Loucy (cell line): Measurements from ENCODE around the gene ZMYM3.

Experiments
- H2AFZ ChIP-seq: fragments of 200-600 bp; sonication (generic); 2 replicates; pipeline ENCODE4 v1.6.0; 2016; ENCODE audit warnings: antibody characterized with exemption, mild to moderate bottlenecking, low read length, moderate library complexity
- H3F3A ChIP-seq: fragments of 200-600 bp; 2 replicates; pipeline ENCODE4 v1.6.0; 2016; ENCODE audit warnings: antibody characterized with exemption, low read depth, mild to moderate bottlenecking
- H3K27me3 ChIP-seq: fragments of 200-600 bp; sonication (generic); 2 replicates; pipeline ENCODE4 v1.6.1; 2014; ENCODE audit warnings: low read length, mild to moderate bottlenecking; ENCODE audit not compliant: insufficient read depth, poor library complexity, severe bottlenecking
- H3K36me3 ChIP-seq: fragments of 200-600 bp; sonication (generic); 2 replicates; pipeline ENCODE4 v1.6.1; 2016; ENCODE audit warnings: low read length; ENCODE audit not compliant: insufficient read depth
- H3K4me1 ChIP-seq: fragments of 200-600 bp; sonication (generic); 2 replicates; pipeline ENCODE4 v1.5.1; 2014; ENCODE audit warnings: low read length, mild to moderate bottlenecking; ENCODE audit not compliant: insufficient read depth, poor library complexity, severe bottlenecking
- H3K4me2 ChIP-seq: fragments of 200-600 bp; sonication (generic); 2 replicates; pipeline ENCODE4 v1.6.0; 2014; ENCODE audit warnings: antibody characterized with exemption, low read length, low read depth, mild to moderate bottlenecking; ENCODE audit not compliant: poor library complexity, severe bottlenecking
- H3K4me3 ChIP-seq: fragments of 200-600 bp; sonication (generic); 2 replicates; pipeline ENCODE4 v1.5.1; 2014; ENCODE audit warnings: low read length, mild to moderate bottlenecking, mixed read lengths; ENCODE audit not compliant: poor library complexity, severe bottlenecking
- H3K79me2 ChIP-seq: fragments of 200-600 bp; sonication (generic); 2 replicates; pipeline ENCODE4 v1.6.1; 2014; ENCODE audit warnings: low read length; ENCODE audit not compliant: insufficient read depth
- H3K9ac ChIP-seq: fragments of 200-600 bp; sonication (generic); 2 replicates; pipeline ENCODE4 v1.6.0; 2014; ENCODE audit warnings: mild to moderate bottlenecking, low read depth, low read length, moderate library complexity; ENCODE audit not compliant: poor library complexity, severe bottlenecking
- H3K9me2 ChIP-seq: fragments of 200-600 bp; sonication (generic); replicated peaks from 2 replicates; pipeline ENCODE4 v1.6.1; 2016; ENCODE audit warnings: low read depth, low read length, mixed read lengths
- H3K9me3 ChIP-seq: fragments of 200-600 bp; sonication (generic); 2 replicates; pipeline ENCODE4 v1.6.1; 2014; ENCODE audit warnings: mild to moderate bottlenecking, antibody characterized with exemption, low read length, low read depth; ENCODE audit not compliant: insufficient read depth
- H4K20me1 ChIP-seq: fragments of 200-600 bp; sonication (generic); 2 replicates; pipeline ENCODE4 v1.6.0; 2014; ENCODE audit warnings: antibody characterized with exemption, low read length, mild to moderate bottlenecking; ENCODE audit not compliant: insufficient read depth, poor library complexity, severe bottlenecking
- CTCF ChIP-seq: fragments of 200-600 bp; sonication (generic); conservative IDR thresholded peaks from 2 replicates; pipeline ENCODE4 v1.5.1; 2014; ENCODE audit warnings: mild to moderate bottlenecking, antibody characterized with exemption, low read length
- EZH2phosphoT487 ChIP-seq: fragments of 200-600 bp; IDR thresholded peaks from 2 replicates; pipeline ENCODE4 v1.6.1; 2018; ENCODE audit warnings: antibody characterized with exemption, mild to moderate bottlenecking, moderate library complexity, borderline replicate concordance

The ZMYM3 gene

GRCh38 chrX:71215338-71215912, 38.5 kb downstream of the ZMYM3 start:
- no peaks in the 10 kb centered on the region for H3K79me2 ChIP-seq
- H3K27me3 ChIP-seq: no peaks in the 10 kb centered on the region

GRCh38 chrX:71214604-71215337, 39.2 kb downstream of the ZMYM3 start:
- H4K20me1 ChIP-seq: no peaks in the 10 kb centered on the region
- no peaks in the 10 kb centered on the region for H3K27me3 ChIP-seq
- no peaks in the 10 kb centered on the region for H3K9me2 ChIP-seq
- H2AFZ ChIP-seq: no peak overlapping the region
- no peak overlapping the region for H3K4me2 ChIP-seq
- peaks cover 4% of the 10 kb centered on the region for H3K4me1 ChIP-seq
- no peaks in the 10 kb centered on the region for H3K9me3 ChIP-seq
- TF ChIP-seq EZH2phosphoT487: no peak
- no peak for TF ChIP-seq CTCF
- H3F3A ChIP-seq: no peaks in the 10 kb centered on the region
- H3K79me2 ChIP-seq: no peaks in the 10 kb centered on the region
- no peak overlapping the region for H3K9ac ChIP-seq
- H3K4me3 ChIP-seq: no peak overlapping the region
- H3K36me3 ChIP-seq: no peaks in the 10 kb centered on the region

More at GRCh38 chrX:71215338-71215912, 38.5 kb downstream of the ZMYM3 start:
- H3K4me3 ChIP-seq: no peak overlapping the region
- H3K9ac ChIP-seq: no peak overlapping the region
- H3K9me2 ChIP-seq: no peaks in the 10 kb centered on the region
- H3K9me3 ChIP-seq: no peaks in the 10 kb centered on the region
- H4K20me1 ChIP-seq: no peaks in the 10 kb centered on the region
- peaks cover 4% of the 10 kb centered on the region for H3K4me1 ChIP-seq
- no peaks in the 10 kb centered on the region for H3F3A ChIP-seq
- no peak overlapping the region for H3K4me2 ChIP-seq
- no peaks in the 10 kb centered on the region for H3K36me3 ChIP-seq
- H2AFZ ChIP-seq: no peak overlapping the region
- no peak for TF ChIP-seq CTCF
- no peak for TF ChIP-seq EZH2phosphoT487

GRCh38 chrX:71214152-71214551, 39.8 kb downstream of the ZMYM3 start:
- Histone ChIP-seq H3K79me2 (no peaks in the 10 kb centered on the region), H3K9ac (no peak overlapping the region), H2AFZ (no peak overlapping the region), H3K9me3 (no peaks in the 10 kb centered on the region), H3K36me3 (no peaks in the 10 kb centered on the region), H3K9me2 (no peaks in the 10 kb centered on the region), H3K4me2 (no peak overlapping the region), H3F3A (no peaks in the 10 kb centered on the region), H3K4me3 (no peak overlapping the region), H3K27me3 (no peaks in the 10 kb centered on the region), H3K4me1 (peaks cover 4% of the 10 kb centered on the region), H4K20me1 (no peaks in the 10 kb centered on the region)
- TF ChIP-seq CTCF: no peak
- TF ChIP-seq EZH2phosphoT487: no peak
